HG02678 (cell line): Measurements from ENCODE around the gene SPOCK2.

ENCODE experiments used
- ATAC-seq: cut with Tn5 transposase; IDR thresholded peaks from one replicate; pipeline ENCODE4 v1.9.1; 2021; ENCODE audit warnings: mild to moderate bottlenecking, moderate library complexity; ENCODE audit not compliant: unreplicated experiment

SPOCK2 gene

GRCh38 chr10:72058347-72058898, 29.9 kb downstream of the SPOCK2 start:
- ATAC-seq = no peak

- no peak for ATAC-seq
Observed at GRCh38 chr10:72056932-72057751, 31.2 kb downstream of the SPOCK2 start.

- ATAC-seq = no peak
Observed at GRCh38 chr10:72056113-72056512, 32.2 kb downstream of the SPOCK2 start.

- no peak for ATAC-seq
Observed at GRCh38 chr10:72053690-72054089, 34.7 kb downstream of the SPOCK2 start.

GRCh38 chr10:72050873-72051272, 37.5 kb downstream of the SPOCK2 start:
- ATAC-seq = no peak

- no peak for ATAC-seq
Observed at GRCh38 chr10:72049969-72050781, 38.2 kb downstream of the SPOCK2 start.

GRCh38 chr10:72049472-72049871, 38.9 kb downstream of the SPOCK2 start:
- no peak for ATAC-seq

- ATAC-seq = peak; percentile 66
Observed at GRCh38 chr10:72048450-72049124, 39.8 kb downstream of the SPOCK2 start.

- no peak for ATAC-seq
Observed at GRCh38 chr10:72045586-72045985, 42.8 kb downstream of the SPOCK2 start.

- no peak for ATAC-seq
Observed at GRCh38 chr10:72044417-72045041, 43.8 kb downstream of the SPOCK2 start.

GRCh38 chr10:72043016-72043834, 45.1 kb downstream of the SPOCK2 start:
- ATAC-seq = no peak

- ATAC-seq = no peak
Observed at GRCh38 chr10:72041491-72041890, 46.9 kb downstream of the SPOCK2 start.

- no peak for ATAC-seq
Observed at GRCh38 chr10:72039377-72039776, 49.0 kb downstream of the SPOCK2 start.

- ATAC-seq = no peak
Observed at GRCh38 chr10:72038458-72039001, 49.8 kb downstream of the SPOCK2 start.

GRCh38 chr10:72037811-72038210, 50.5 kb downstream of the SPOCK2 start:
- no peak for ATAC-seq

GRCh38 chr10:72037266-72037665, 51.1 kb downstream of the SPOCK2 start:
- no peak for ATAC-seq

- ATAC-seq = no peak
Observed at GRCh38 chr10:72035252-72035887, 53.0 kb downstream of the SPOCK2 start.

- ATAC-seq = no peak
Observed at GRCh38 chr10:72034761-72035160, 53.6 kb downstream of the SPOCK2 start.

GRCh38 chr10:72034040-72034499, 54.3 kb downstream of the SPOCK2 start:
- no peak for ATAC-seq
